HCT116 (cell line): ENCODE data around the gene CLSTN3. TPM values are rescaled to one million over a fixed set of nuclear protein-coding genes. Genes with fewer than 3 reads are reported as not detected.

ENCODE experiments used
- ATAC-seq: fragments of 200-7000 bp; cut with Tn5 transposase; 2 replicates; pipeline ENCODE4 v1.9.1; 2020; ENCODE audit warnings: mild to moderate bottlenecking, moderate library complexity
- BruUV-seq: library from RNA; stranded (reverse); fragments of 400-500 nt; replicated peaks from 2 replicates; lab custom pipeline; 2021; lab: Mats Ljungman, UMichigan
- CTCF ChIA-PET: fragments of 300-600 bp; sonication (Branson Sonifier 250); formaldehyde crosslinking; loops from one replicate; lab custom pipeline; 2021; ENCODE audit warnings: antibody characterized with exemption; lab: Charles Lee
- POLR2A ChIA-PET: fragments of 300-600, 350-600 bp; sonication (Branson Sonifier 250); formaldehyde crosslinking; loops from one replicate; lab custom pipeline; 2021; ENCODE audit warnings: antibody characterized with exemption; lab: Charles Lee
- RAD21 ChIA-PET, 2 experiments: fragments of 300-600 bp; sonication (Branson Sonifier 250); formaldehyde crosslinking; loops; one replicate each; lab custom pipeline; 2023; ENCODE audit warnings: low total read pairs in 2 of 2; ENCODE audit not compliant: uncharacterized antibody in 2 of 2, unreplicated experiment in 2 of 2, low non-redundant PET in 1 of 2; lab: Charles Lee
- DNase-seq: peaks from one replicate; pipeline ENCODE4 v3.0.0-alpha.2; 2010; ENCODE audit warnings: low read depth, low spot score
- H2AFZ ChIP-seq: fragments of 200-600 bp; shearing (Covaris generic), sonication (generic); 2 replicates; pipeline ENCODE4 v1.6.1; 2017; ENCODE audit warnings: low read depth, mixed run types, mixed read lengths, antibody characterized with exemption, low read length; ENCODE audit not compliant: poor library complexity, severe bottlenecking
- H3K27ac ChIP-seq: 2 replicates; pipeline ENCODE4 v1.5.1; 2012; ENCODE audit warnings: low read depth, low read length
- H3K27me3 ChIP-seq: fragments of 200-600 bp; sonication (generic); 2 replicates; pipeline ENCODE4 v1.6.1; 2016; ENCODE audit warnings: mixed run types, low read length, mixed read lengths; ENCODE audit not compliant: insufficient read depth
- H3K36me3 ChIP-seq, 2 experiments: fragments of 200-500 bp in 1 of 2; fragments of 200-600 bp in 1 of 2; sonication (Bioruptor generic) in 1 of 2; sonication (generic) in 1 of 2; 2 replicates each; pipeline versions ENCODE4 v1.5.1 to v1.6.1; 2014 to 2016; ENCODE audit warnings: low read length in 2 of 2, inconsistent platforms in 1 of 2, mixed read lengths in 1 of 2, mixed run types in 1 of 2; ENCODE audit not compliant: insufficient read depth in 2 of 2, control insufficient read depth in 1 of 2
- H3K4me1 ChIP-seq, 2 experiments: fragments of 200-600 bp in 1 of 2; sonication (generic) in 1 of 2; 2 replicates each; pipeline versions ENCODE4 v1.5.1 to v1.6.1; 2012 to 2017; ENCODE audit warnings: low read length in 2 of 2, inconsistent platforms in 1 of 2, mild to moderate bottlenecking in 1 of 2, mixed read lengths in 1 of 2, mixed run types in 1 of 2, moderate library complexity in 1 of 2; ENCODE audit not compliant: insufficient read depth in 2 of 2, control insufficient read depth in 1 of 2
- H3K4me2 ChIP-seq: fragments of 200-600 bp; sonication (generic); 2 replicates; pipeline ENCODE4 v1.6.1; 2017; ENCODE audit warnings: mixed run types, low read length, mixed read lengths
- H3K4me3 ChIP-seq, 2 experiments: fragments of 200-600 bp in 1 of 2; sonication (generic) in 1 of 2; replicated peaks in 1 of 2; 2 replicates each; pipeline ENCODE4 v1.5.1; 2011 to 2016; ENCODE audit warnings: low read length in 2 of 2, control low read depth in 1 of 2, low read depth in 1 of 2, mild to moderate bottlenecking in 1 of 2, mixed read lengths in 1 of 2, mixed run types in 1 of 2
- H3K79me2 ChIP-seq: fragments of 200-600 bp; sonication (generic); 2 replicates; pipeline ENCODE4 v1.6.1; 2017; ENCODE audit warnings: mild to moderate bottlenecking, mixed run types, low read length, moderate library complexity, mixed read lengths; ENCODE audit not compliant: insufficient read depth
- H3K9ac ChIP-seq: fragments of 200-600 bp; sonication (generic); 2 replicates; pipeline ENCODE4 v1.6.1; 2016; ENCODE audit warnings: low read length, mixed read lengths
- H3K9me2 ChIP-seq: fragments of 200-600 bp; sonication (generic), shearing (Covaris generic); 2 replicates; pipeline ENCODE4 v1.6.1; 2017; ENCODE audit warnings: mixed run types, mild to moderate bottlenecking, moderate library complexity; ENCODE audit not compliant: insufficient read depth
- H3K9me3 ChIP-seq, 2 experiments: fragments of 200-500 bp in 1 of 2; fragments of 200-600 bp in 1 of 2; sonication (Bioruptor generic) in 1 of 2; sonication (generic) in 1 of 2; 2 replicates each; pipeline ENCODE4 v1.6.1; 2014 to 2017; ENCODE audit warnings: low read length in 2 of 2, mixed read lengths in 2 of 2, inconsistent platforms in 1 of 2, low read depth in 1 of 2, mild to moderate bottlenecking in 1 of 2, mixed run types in 1 of 2, moderate library complexity in 1 of 2; ENCODE audit not compliant: control insufficient read depth in 1 of 2, insufficient read depth in 1 of 2
- H4K20me1 ChIP-seq: fragments of 200-600 bp; sonication (generic), shearing (Covaris generic); 2 replicates; pipeline ENCODE4 v1.6.1; 2017; ENCODE audit warnings: mixed run types, mild to moderate bottlenecking, moderate library complexity; ENCODE audit not compliant: insufficient read depth
- ELF1 ChIP-seq: IDR thresholded peaks from 2 replicates; pipeline ENCODE4 v1.6.1; 2012; ENCODE audit warnings: low read depth, borderline replicate concordance
- FOSL1 ChIP-seq: IDR thresholded peaks from 2 replicates; pipeline ENCODE4 v1.6.1; 2012; ENCODE audit warnings: low read depth
- SIN3A ChIP-seq: IDR thresholded peaks from 2 replicates; pipeline ENCODE4 v1.6.1; 2012; ENCODE audit warnings: low read depth
- YY1 ChIP-seq: IDR thresholded peaks from 2 replicates; pipeline ENCODE4 v1.6.1; 2011; ENCODE audit warnings: low read length, low read depth, moderate library complexity, mild to moderate bottlenecking; ENCODE audit not compliant: insufficient replicate concordance; ENCODE audit errors: extremely low read depth
- ZNF274 ChIP-seq: fragments of 200-500 bp; sonication (Bioruptor generic); IDR thresholded peaks from 2 replicates; pipeline ENCODE4 v1.6.1; 2014; ENCODE audit warnings: mild to moderate bottlenecking, low read depth, low read length, inconsistent platforms
- intact Hi-C: fragments of 100-400 bp; cut with micrococcal nuclease; formaldehyde crosslinking; loops from 2 replicates; pipeline ENCODE4 v1.10.0; 2022
- total RNA-seq: library from RNA; stranded (reverse); gene quantifications from one replicate; pipeline ENCODE4 v1.2.1, GENCODE V29; 2021; ENCODE audit not compliant: unreplicated experiment
- TF ChIP-seq, protein P1 (sequence below): IDR thresholded peaks from 2 replicates; pipeline ENCODE4 v1.6.1; 2012

Gene CLSTN3
- total RNA-seq, 1 experiment from 2014 or later, result 23.0 TPM

DNA sequence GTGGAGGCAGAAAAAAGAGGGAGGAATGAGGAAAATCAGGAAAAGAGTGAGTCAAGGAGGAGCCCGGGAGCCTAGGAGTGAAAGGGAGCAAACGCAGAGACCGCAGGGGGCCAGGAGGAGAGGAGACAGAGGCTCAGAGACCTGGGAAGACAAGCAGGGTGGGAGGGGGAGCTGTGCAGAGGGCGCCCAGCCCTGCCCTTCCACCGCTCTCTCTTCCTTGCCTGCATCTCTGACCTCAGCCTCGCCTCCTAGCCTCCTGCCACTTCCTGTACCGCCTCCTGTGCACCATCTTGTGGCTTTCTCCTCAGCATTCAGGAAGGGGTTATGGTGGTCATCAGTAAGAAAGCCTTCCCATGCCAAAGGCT, 1.3 kb downstream of the CLSTN3 start:
- ATAC-seq (peak; percentile 30), DNase-seq (no peak)
- Histone ChIP-seq H3K9me2 (no peaks in the 10 kb centered on the region), H3K27ac (no peak overlapping the region; the same call in 1 of the 2 replicates), H3K27me3 (no peaks in the 10 kb centered on the region), H3K9me3 (no peaks in the 10 kb centered on the region), H3K79me2 (no peaks in the 10 kb centered on the region), H2AFZ (no peak overlapping the region), H3K4me3 (peak overlapping the region; percentile 51 to 59), H3K9ac (no peak overlapping the region), H3K36me3 (peaks cover 0 to 1% of the 10 kb centered on the region in 2 experiments; a peak in 2 of 4 replicates), H3K4me2 (peak overlapping the region; percentile 73), H3K4me1 (peaks cover 7 to 35% of the 10 kb centered on the region in 2 experiments), H4K20me1 (no peaks in the 10 kb centered on the region)
- ChIA-PET POLR2A (interaction anchor here (0.7 kb wide), 1 partner anchor 8 kb away, joined by 3 read pairs; no protein-coding TSS in a partner anchor), RAD21 (no interaction called here), CTCF (no interaction called here)
- no peak for TF ChIP-seq FOSL1
- no peak for TF ChIP-seq ELF1
- TF ChIP-seq SIN3A, result no peak
- no peak for TF ChIP-seq ZNF274
- TF ChIP-seq, protein P1, sequence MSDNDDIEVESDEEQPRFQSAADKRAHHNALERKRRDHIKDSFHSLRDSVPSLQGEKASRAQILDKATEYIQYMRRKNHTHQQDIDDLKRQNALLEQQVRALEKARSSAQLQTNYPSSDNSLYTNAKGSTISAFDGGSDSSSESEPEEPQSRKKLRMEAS, result no peak
- no TSS peak for BruUV-seq
- intact Hi-C loops, result no loop called here

GRCh38 chr12:7134396-7135166, 4.4 kb downstream of the CLSTN3 start:
- Histone ChIP-seq H4K20me1 (no peaks in the 10 kb centered on the region), H3K79me2 (no peaks in the 10 kb centered on the region), H3K27ac (no peak overlapping the region), H3K9ac (no peak overlapping the region), H3K4me2 (no peak overlapping the region), H3K27me3 (no peaks in the 10 kb centered on the region), H3K9me3 (no peaks in the 10 kb centered on the region), H2AFZ (no peak overlapping the region), H3K4me3 (no peak overlapping the region), H3K36me3 (peaks cover 0 to 8% of the 10 kb centered on the region in 2 experiments; a peak in 2 of 4 replicates), H3K9me2 (no peaks in the 10 kb centered on the region), H3K4me1 (peaks cover 2 to 21% of the 10 kb centered on the region in 2 experiments)
- no peak for TF ChIP-seq YY1
- intact Hi-C loops, result no loop called here
- POLR2A ChIA-PET, result interaction anchor here (1.0 kb wide), 1 partner anchor 191 kb away, joined by 3 read pairs; the partner anchor contains the start of genes C12orf57 and RNU7-1
- CTCF ChIA-PET, result no interaction called here
- BruUV-seq, result no TSS peak
- RAD21 ChIA-PET, result no interaction called here
- DNase-seq (no peak), ATAC-seq (no peak)
